ENCODE results near the gene NINJ2.
"Not testable (repeated sequence)": the region's sequence is repeated elsewhere in the genome, so short reads cannot be mapped to it uniquely, and the experiment has no call there.

NINJ2 gene

GRCh38 chr12:586318-587071, 76.8 kb downstream of the NINJ2 start:
- H3K36me3 ChIP-seq (ENCODE audit: control insufficient read depth, insufficient read depth, low read length), result no peaks in the 10 kb centered on the region
- peaks cover 8% of the 10 kb centered on the region for H3K4me1 ChIP-seq (ENCODE audit: control insufficient read depth, insufficient read depth, low read length)
- H3K9ac ChIP-seq (ENCODE audit: low read length), result no peak overlapping the region
- no peaks in the 10 kb centered on the region for H3K9me3 ChIP-seq (ENCODE audit: control insufficient read depth, low read length)
- H3K27me3 ChIP-seq (ENCODE audit: control insufficient read depth, insufficient read depth, low read length), result no peaks in the 10 kb centered on the region
- no peak overlapping the region for H3K4me3 ChIP-seq (ENCODE audit: low read length)

- Histone ChIP-seq H3K9ac (ENCODE audit: low read length) (no peak overlapping the region), H3K4me1 (ENCODE audit: control insufficient read depth, insufficient read depth, low read length) (peaks cover 5% of the 10 kb centered on the region), H3K27me3 (ENCODE audit: control insufficient read depth, insufficient read depth, low read length) (no peaks in the 10 kb centered on the region), H3K9me3 (ENCODE audit: control insufficient read depth, low read length) (no peaks in the 10 kb centered on the region), H3K4me3 (ENCODE audit: low read length) (no peak overlapping the region), H3K36me3 (ENCODE audit: control insufficient read depth, insufficient read depth, low read length) (no peaks in the 10 kb centered on the region)
Measured at GRCh38 chr12:585062-586061, 77.9 kb downstream of the NINJ2 start.

- Histone ChIP-seq H3K4me3 (ENCODE audit: low read length) (no peak overlapping the region), H3K27me3 (ENCODE audit: control insufficient read depth, insufficient read depth, low read length) (no peaks in the 10 kb centered on the region), H3K36me3 (ENCODE audit: control insufficient read depth, insufficient read depth, low read length) (no peaks in the 10 kb centered on the region), H3K9me3 (ENCODE audit: control insufficient read depth, low read length) (no peaks in the 10 kb centered on the region), H3K9ac (ENCODE audit: low read length) (no peak overlapping the region), H3K4me1 (ENCODE audit: control insufficient read depth, insufficient read depth, low read length) (peaks cover 5% of the 10 kb centered on the region)
Measured at GRCh38 chr12:583251-583869, 79.9 kb downstream of the NINJ2 start.

- Histone ChIP-seq H3K4me1 (ENCODE audit: control insufficient read depth, insufficient read depth, low read length) (peaks cover 5% of the 10 kb centered on the region), H3K9ac (ENCODE audit: low read length) (no peak overlapping the region), H3K27me3 (ENCODE audit: control insufficient read depth, insufficient read depth, low read length) (no peaks in the 10 kb centered on the region), H3K9me3 (ENCODE audit: control insufficient read depth, low read length) (no peaks in the 10 kb centered on the region), H3K4me3 (ENCODE audit: low read length) (no peak overlapping the region), H3K36me3 (ENCODE audit: control insufficient read depth, insufficient read depth, low read length) (no peaks in the 10 kb centered on the region)
Measured at GRCh38 chr12:581746-582145, 81.5 kb downstream of the NINJ2 start.

- H3K9ac ChIP-seq (ENCODE audit: low read length), result no peak overlapping the region
- no peaks in the 10 kb centered on the region for H3K36me3 ChIP-seq (ENCODE audit: control insufficient read depth, insufficient read depth, low read length)
- H3K4me1 ChIP-seq (ENCODE audit: control insufficient read depth, insufficient read depth, low read length), result peaks cover 6% of the 10 kb centered on the region
- H3K9me3 ChIP-seq (ENCODE audit: control insufficient read depth, low read length), result no peaks in the 10 kb centered on the region
- H3K27me3 ChIP-seq (ENCODE audit: control insufficient read depth, insufficient read depth, low read length), result no peaks in the 10 kb centered on the region
- H3K4me3 ChIP-seq (ENCODE audit: low read length), result no peak overlapping the region
Measured at GRCh38 chr12:581321-581720, 81.9 kb downstream of the NINJ2 start.

- H3K4me3 ChIP-seq (ENCODE audit: low read length), result no peak overlapping the region
- H3K9me3 ChIP-seq (ENCODE audit: control insufficient read depth, low read length), result no peaks in the 10 kb centered on the region
- peaks cover 10% of the 10 kb centered on the region for H3K4me1 ChIP-seq (ENCODE audit: control insufficient read depth, insufficient read depth, low read length)
- no peak overlapping the region for H3K9ac ChIP-seq (ENCODE audit: low read length)
- no peaks in the 10 kb centered on the region for H3K36me3 ChIP-seq (ENCODE audit: control insufficient read depth, insufficient read depth, low read length)
- no peaks in the 10 kb centered on the region for H3K27me3 ChIP-seq (ENCODE audit: control insufficient read depth, insufficient read depth, low read length)
Measured at GRCh38 chr12:580813-581212, 82.4 kb downstream of the NINJ2 start.

GRCh38 chr12:579420-580110, 83.7 kb downstream of the NINJ2 start:
- H3K27me3 ChIP-seq (ENCODE audit: control insufficient read depth, insufficient read depth, low read length), result no peaks in the 10 kb centered on the region
- no peak overlapping the region for H3K4me3 ChIP-seq (ENCODE audit: low read length)
- no peaks in the 10 kb centered on the region for H3K36me3 ChIP-seq (ENCODE audit: control insufficient read depth, insufficient read depth, low read length)
- H3K9me3 ChIP-seq (ENCODE audit: control insufficient read depth, low read length), result no peaks in the 10 kb centered on the region
- H3K9ac ChIP-seq (ENCODE audit: low read length), result no peak overlapping the region
- peaks cover 19% of the 10 kb centered on the region for H3K4me1 ChIP-seq (ENCODE audit: control insufficient read depth, insufficient read depth, low read length)

GRCh38 chr12:578748-579419, 84.4 kb downstream of the NINJ2 start:
- Histone ChIP-seq H3K27me3 (ENCODE audit: control insufficient read depth, insufficient read depth, low read length) (no peaks in the 10 kb centered on the region), H3K36me3 (ENCODE audit: control insufficient read depth, insufficient read depth, low read length) (no peaks in the 10 kb centered on the region), H3K4me3 (ENCODE audit: low read length) (no peak overlapping the region), H3K9me3 (ENCODE audit: control insufficient read depth, low read length) (no peaks in the 10 kb centered on the region), H3K4me1 (ENCODE audit: control insufficient read depth, insufficient read depth, low read length) (peaks cover 19% of the 10 kb centered on the region), H3K9ac (ENCODE audit: low read length) (no peak overlapping the region)

GRCh38 chr12:577994-578747, 85.1 kb downstream of the NINJ2 start:
- H3K4me3 ChIP-seq (ENCODE audit: low read length); H3K9me3 ChIP-seq (ENCODE audit: control insufficient read depth, low read length); H3K9ac ChIP-seq (ENCODE audit: low read length); H3K27me3 ChIP-seq (ENCODE audit: control insufficient read depth, insufficient read depth, low read length); H3K36me3 ChIP-seq (ENCODE audit: control insufficient read depth, insufficient read depth, low read length): not testable (repeated sequence)
- H3K4me1 ChIP-seq (ENCODE audit: control insufficient read depth, insufficient read depth, low read length), result peaks cover 19% of the 10 kb centered on the region

- H3K27me3 ChIP-seq (ENCODE audit: control insufficient read depth, insufficient read depth, low read length), result no peaks in the 10 kb centered on the region
- H3K4me1 ChIP-seq (ENCODE audit: control insufficient read depth, insufficient read depth, low read length), result peaks cover 25% of the 10 kb centered on the region
- no peak overlapping the region for H3K4me3 ChIP-seq (ENCODE audit: low read length)
- H3K9ac ChIP-seq (ENCODE audit: low read length), result peak overlapping the region; percentile 16
- H3K36me3 ChIP-seq (ENCODE audit: control insufficient read depth, insufficient read depth, low read length), result no peaks in the 10 kb centered on the region
- no peaks in the 10 kb centered on the region for H3K9me3 ChIP-seq (ENCODE audit: control insufficient read depth, low read length)
Measured at GRCh38 chr12:576615-577110, 86.6 kb downstream of the NINJ2 start.

All from mucosa of stomach (tissue), 1 donor.